Fibroblast of lung (primary cell): Measurements from ENCODE around the gene RASSF9.

Experiments used
- EZH2 ChIP-seq: IDR thresholded peaks from 2 replicates; pipeline ENCODE4 v1.5.1; 2012; ENCODE audit warnings: low read length, control low read depth, mild to moderate bottlenecking; ENCODE audit errors: missing control alignments
- TF ChIP-seq, protein P1 (sequence below), 2 donors: IDR thresholded peaks in 1 of 2; conservative IDR thresholded peaks in 1 of 2; 1 replicate in 1 of 2; 2 replicates in 1 of 2; pipeline ENCODE4 v1.5.1; 2011 to 2012; ENCODE audit warnings: low read length in 2 of 2, control low read depth in 1 of 2, inconsistent platforms in 1 of 2, low read depth in 1 of 2, mild to moderate bottlenecking in 1 of 2

GRCh38 chr12:85779768-85780167, 56.4 kb downstream of the RASSF9 start:
- TF ChIP-seq, protein P1, sequence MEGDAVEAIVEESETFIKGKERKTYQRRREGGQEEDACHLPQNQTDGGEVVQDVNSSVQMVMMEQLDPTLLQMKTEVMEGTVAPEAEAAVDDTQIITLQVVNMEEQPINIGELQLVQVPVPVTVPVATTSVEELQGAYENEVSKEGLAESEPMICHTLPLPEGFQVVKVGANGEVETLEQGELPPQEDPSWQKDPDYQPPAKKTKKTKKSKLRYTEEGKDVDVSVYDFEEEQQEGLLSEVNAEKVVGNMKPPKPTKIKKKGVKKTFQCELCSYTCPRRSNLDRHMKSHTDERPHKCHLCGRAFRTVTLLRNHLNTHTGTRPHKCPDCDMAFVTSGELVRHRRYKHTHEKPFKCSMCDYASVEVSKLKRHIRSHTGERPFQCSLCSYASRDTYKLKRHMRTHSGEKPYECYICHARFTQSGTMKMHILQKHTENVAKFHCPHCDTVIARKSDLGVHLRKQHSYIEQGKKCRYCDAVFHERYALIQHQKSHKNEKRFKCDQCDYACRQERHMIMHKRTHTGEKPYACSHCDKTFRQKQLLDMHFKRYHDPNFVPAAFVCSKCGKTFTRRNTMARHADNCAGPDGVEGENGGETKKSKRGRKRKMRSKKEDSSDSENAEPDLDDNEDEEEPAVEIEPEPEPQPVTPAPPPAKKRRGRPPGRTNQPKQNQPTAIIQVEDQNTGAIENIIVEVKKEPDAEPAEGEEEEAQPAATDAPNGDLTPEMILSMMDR (conservative IDR thresholded peaks at IDR 0.05 in 1 of 2, IDR thresholded peaks at IDR 0.05 in 1 of 2; ENCODE audit: low read depth in 1 of 2, low read length in 2 of 2): no peak
- no peak for TF ChIP-seq EZH2
